Measurements from ENCODE around the gene CES2.

- TF ChIP-seq CTCF (IDR thresholded peaks at IDR 0.05) (no peak), POLR2A (IDR thresholded peaks at IDR 0.05) (no peak), POLR2AphosphoS5 (IDR thresholded peaks at IDR 0.05) (no peak)
Observed at GRCh38 chr16:66890799-66891198, 44.5 kb upstream of the CES2 start.
